SU-DHL-6 (cell line): ENCODE measurements around the gene GET4.

Source experiments
- H2AFZ ChIP-seq: fragments of 200-600 bp; sonication (generic); 2 replicates; pipeline ENCODE4 v1.6.1; 2014; ENCODE audit warnings: low read depth, mild to moderate bottlenecking, moderate library complexity, mixed read lengths, antibody characterized with exemption, low read length; ENCODE audit not compliant: severe bottlenecking
- H3F3A ChIP-seq: fragments of 200-600 bp; shearing (Covaris generic); 2 replicates; pipeline ENCODE4 v1.6.0; 2016; ENCODE audit warnings: antibody characterized with exemption, mild to moderate bottlenecking; ENCODE audit not compliant: insufficient read depth
- H3K27ac ChIP-seq: fragments of 200-600 bp; sonication (generic); 2 replicates; pipeline ENCODE4 v1.5.1; 2016; ENCODE audit warnings: low read depth, mild to moderate bottlenecking, low read length, moderate library complexity, mixed read lengths
- H3K27me3 ChIP-seq: fragments of 200-600 bp; sonication (generic), shearing (Covaris generic); 2 replicates; pipeline ENCODE4 v1.6.0; 2014; ENCODE audit warnings: mild to moderate bottlenecking, low read length
- H3K36me3 ChIP-seq: fragments of 200-600 bp; sonication (generic); 2 replicates; pipeline ENCODE4 v1.6.1; 2014; ENCODE audit warnings: mild to moderate bottlenecking, low read length, mixed read lengths
- H3K4me2 ChIP-seq: fragments of 300-600, 200-600 bp; shearing (Covaris generic), sonication (generic); 2 replicates; pipeline ENCODE4 v1.6.0; 2014; ENCODE audit warnings: low read length, low read depth, mild to moderate bottlenecking; ENCODE audit not compliant: poor library complexity, severe bottlenecking
- H3K4me3 ChIP-seq: fragments of 200-600 bp; sonication (generic); 2 replicates; pipeline ENCODE4 v1.5.1; 2014; ENCODE audit warnings: antibody characterized with exemption, low read length, mild to moderate bottlenecking, mixed read lengths; ENCODE audit not compliant: insufficient read depth, poor library complexity, severe bottlenecking
- H3K79me2 ChIP-seq: fragments of 200-600 bp; sonication (generic); 2 replicates; pipeline ENCODE4 v1.6.1; 2014; ENCODE audit warnings: mild to moderate bottlenecking, low read length, moderate library complexity; ENCODE audit not compliant: insufficient read depth
- H3K9ac ChIP-seq: fragments of 200-600 bp; sonication (generic); 2 replicates; pipeline ENCODE4 v1.7.0; 2014; ENCODE audit warnings: mild to moderate bottlenecking, low read length
- H3K9me2 ChIP-seq: fragments of 200-600 bp; sonication (generic); replicated peaks from 2 replicates; pipeline ENCODE4 v1.6.1; 2014; ENCODE audit warnings: low read length; ENCODE audit not compliant: insufficient read depth
- H3K9me3 ChIP-seq: fragments of 200-600 bp; sonication (generic); 2 replicates; pipeline ENCODE4 v1.6.1; 2014; ENCODE audit warnings: low read length, mixed read lengths; ENCODE audit not compliant: insufficient read depth
- H4K20me1 ChIP-seq: fragments of 200-600 bp; sonication (generic); 2 replicates; pipeline ENCODE4 v1.6.1; 2014; ENCODE audit warnings: low read depth, mild to moderate bottlenecking, antibody characterized with exemption, low read length, moderate library complexity, mixed read lengths
- CTCF ChIP-seq: fragments of 200-600 bp; sonication (generic); IDR thresholded peaks from one replicate; pipeline ENCODE4 v1.5.1; 2017; ENCODE audit warnings: antibody characterized with exemption, mild to moderate bottlenecking, low read length, moderate library complexity; ENCODE audit not compliant: insufficient read depth, poor library complexity, severe bottlenecking
- EZH2phosphoT487 ChIP-seq: fragments of 200-600 bp; sonication (generic), shearing (Covaris generic); conservative IDR thresholded peaks from 2 replicates; pipeline ENCODE4 v1.6.1; 2018; ENCODE audit warnings: mild to moderate bottlenecking, antibody characterized with exemption, low read length, moderate library complexity, mixed read lengths

GET4 gene

GRCh38 chr7:889391-889790 is 13.0 kb downstream of the GET4 start:
- Histone ChIP-seq H2AFZ (no peak overlapping the region), H4K20me1 (no peaks in the 10 kb centered on the region), H3K4me2 (no peak overlapping the region), H3K9me3 (no peaks in the 10 kb centered on the region), H3K79me2 (peaks cover 28% of the 10 kb centered on the region), H3K27me3 (no peaks in the 10 kb centered on the region), H3F3A (no peaks in the 10 kb centered on the region), H3K27ac (no peak overlapping the region), H3K36me3 (no peaks in the 10 kb centered on the region), H3K9me2 (no peaks in the 10 kb centered on the region), H3K9ac (no peak overlapping the region), H3K4me3 (no peak overlapping the region)
- no peak for TF ChIP-seq CTCF
- no peak for TF ChIP-seq EZH2phosphoT487

DNA sequence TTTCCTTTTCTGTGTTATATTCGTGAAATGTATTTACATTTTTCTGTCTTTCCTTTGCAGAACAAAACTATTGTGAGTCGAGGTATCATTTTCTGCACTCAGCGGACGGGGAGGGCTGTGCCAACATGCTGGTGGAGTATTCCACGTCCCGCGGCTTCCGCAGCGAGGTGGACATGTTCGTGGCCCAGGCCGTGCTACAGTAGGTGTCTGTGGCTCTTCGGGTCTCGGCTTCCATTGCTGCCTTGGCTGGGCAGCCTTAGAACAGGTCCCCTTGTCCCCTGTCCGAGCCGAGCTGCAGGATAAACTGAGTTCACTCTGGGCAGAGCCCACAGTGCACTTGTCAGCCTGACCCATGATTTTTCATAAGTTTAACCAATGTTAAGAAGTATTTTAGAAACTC is 14.5 kb downstream of the GET4 start:
- H3K27me3 ChIP-seq = no peaks in the 10 kb centered on the region

GRCh38 chr7:891291-891690 is 14.9 kb downstream of the GET4 start:
- no peaks in the 10 kb centered on the region for H3K27me3 ChIP-seq
- H3K79me2 ChIP-seq = peaks cover 10% of the 10 kb centered on the region; the same call in 1 of the 2 replicates
- no peaks in the 10 kb centered on the region for H4K20me1 ChIP-seq
- no peak for TF ChIP-seq CTCF
- no peak for TF ChIP-seq EZH2phosphoT487
- H3K9me2 ChIP-seq = no peaks in the 10 kb centered on the region
- no peak overlapping the region for H3K27ac ChIP-seq
- no peak overlapping the region for H3K9ac ChIP-seq
- H2AFZ ChIP-seq = no peak overlapping the region
- no peaks in the 10 kb centered on the region for H3K9me3 ChIP-seq
- no peaks in the 10 kb centered on the region for H3K36me3 ChIP-seq
- H3K4me3 ChIP-seq = no peak overlapping the region
- H3K4me2 ChIP-seq = no peak overlapping the region
- H3F3A ChIP-seq = no peaks in the 10 kb centered on the region

More for the DNA sequence above, 14.5 kb downstream of the GET4 start:
- Histone ChIP-seq H3K9me2 (no peaks in the 10 kb centered on the region), H3K27ac (no peak overlapping the region), H2AFZ (no peak overlapping the region), H3K4me3 (no peak overlapping the region), H3K9ac (no peak overlapping the region), H3F3A (no peaks in the 10 kb centered on the region), H4K20me1 (no peaks in the 10 kb centered on the region), H3K36me3 (no peaks in the 10 kb centered on the region), H3K79me2 (peaks cover 13% of the 10 kb centered on the region; the same call in 1 of the 2 replicates), H3K9me3 (no peaks in the 10 kb centered on the region), H3K4me2 (no peak overlapping the region)
- TF ChIP-seq EZH2phosphoT487 (no peak), CTCF (no peak)

- Histone ChIP-seq H3K27me3 (no peaks in the 10 kb centered on the region), H4K20me1 (no peaks in the 10 kb centered on the region), H3K79me2 (peaks cover 5% of the 10 kb centered on the region; the same call in 1 of the 2 replicates), H3K4me2 (no peak overlapping the region), H3K9me2 (no peaks in the 10 kb centered on the region), H3K27ac (no peak overlapping the region), H3K4me3 (no peak overlapping the region), H3K9ac (no peak overlapping the region), H2AFZ (no peak overlapping the region), H3K36me3 (no peaks in the 10 kb centered on the region), H3F3A (no peaks in the 10 kb centered on the region), H3K9me3 (no peaks in the 10 kb centered on the region)
- TF ChIP-seq CTCF (no peak), EZH2phosphoT487 (no peak)
Measured at GRCh38 chr7:891805-892204, 15.5 kb downstream of the GET4 start.
